HG02884 (cell line): ENCODE measurements around the gene LMTK2.
"Not testable (repeated sequence)": the region's sequence is repeated elsewhere in the genome, so short reads cannot be mapped to it uniquely, and the experiment has no call there.

Experiments
- ATAC-seq: cut with Tn5 transposase; IDR thresholded peaks from one replicate; pipeline ENCODE4 v1.9.1; 2021; ENCODE audit warnings: mild to moderate bottlenecking, moderate library complexity; ENCODE audit not compliant: unreplicated experiment

The LMTK2 gene

DNA sequence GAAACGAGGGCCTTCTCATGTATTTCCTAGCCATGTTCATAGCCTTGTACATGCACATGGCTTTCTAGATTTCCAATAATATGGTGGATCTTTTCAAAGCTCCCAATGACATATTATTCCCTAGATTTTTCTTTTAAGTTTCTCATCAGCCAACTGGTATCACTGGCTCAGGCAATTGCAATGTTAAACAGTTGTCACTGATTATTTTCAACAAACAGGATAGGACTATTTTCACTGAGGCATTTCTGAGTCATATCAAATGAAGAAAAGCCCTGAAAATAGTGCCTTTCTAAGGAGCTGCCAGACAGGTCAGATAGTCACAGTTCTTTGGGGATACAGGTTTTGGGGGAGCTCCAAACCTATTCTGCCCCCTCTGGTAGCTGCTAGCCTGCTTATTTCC is 4.5 kb upstream of the LMTK2 start:
- ATAC-seq: no peak

DNA sequence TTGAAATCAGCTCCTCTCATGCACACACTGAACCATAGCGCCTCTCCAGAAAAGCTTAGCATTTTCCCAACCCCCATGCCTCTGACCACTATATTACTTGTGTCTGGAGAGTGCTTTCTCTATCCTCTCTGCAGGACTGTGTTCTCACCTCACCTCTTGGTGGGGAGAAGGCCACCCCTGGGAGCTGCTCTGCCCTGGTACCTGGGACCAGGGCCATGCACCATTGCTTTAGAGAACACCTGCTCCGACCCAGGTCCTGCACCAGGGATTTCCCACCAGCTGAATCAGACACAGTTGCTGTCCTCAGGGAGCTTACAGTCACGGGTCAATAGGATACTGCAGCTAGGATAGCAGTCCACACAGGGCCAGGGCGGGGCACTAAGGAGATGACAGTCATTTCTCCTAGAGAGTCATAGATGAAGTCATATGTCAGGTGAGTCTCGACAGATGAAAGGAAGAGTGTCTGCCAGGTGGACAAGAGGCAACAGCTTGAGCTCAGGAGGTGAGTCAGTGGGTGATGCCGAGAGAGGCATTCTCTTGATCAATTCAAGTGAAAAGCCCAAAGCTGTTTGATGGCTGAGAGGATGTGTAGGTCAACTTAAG is 619 bp upstream of the LMTK2 start:
- peak; percentile 1 for ATAC-seq

DNA sequence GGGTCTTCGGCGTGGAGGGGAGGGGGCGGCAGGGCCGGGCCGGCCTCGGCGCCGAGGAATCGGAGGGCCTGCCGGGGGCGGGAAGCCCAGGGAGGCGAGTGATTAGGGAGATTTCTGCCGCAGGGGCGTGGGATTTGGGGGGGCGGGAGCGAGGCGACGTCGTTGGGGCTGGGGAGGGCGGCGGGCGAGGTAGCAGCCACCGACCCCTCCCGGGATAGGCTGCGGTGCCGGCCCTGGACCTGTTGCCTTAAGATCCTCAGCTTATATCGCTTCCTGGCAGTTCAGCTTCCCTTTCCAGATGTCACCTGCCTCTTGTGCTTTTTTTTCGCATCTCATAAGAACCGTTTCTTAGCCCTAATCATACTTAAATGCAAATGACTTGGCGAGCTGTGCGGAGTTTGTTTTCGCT is 655 bp downstream of the LMTK2 start:
- ATAC-seq: no peak

DNA sequence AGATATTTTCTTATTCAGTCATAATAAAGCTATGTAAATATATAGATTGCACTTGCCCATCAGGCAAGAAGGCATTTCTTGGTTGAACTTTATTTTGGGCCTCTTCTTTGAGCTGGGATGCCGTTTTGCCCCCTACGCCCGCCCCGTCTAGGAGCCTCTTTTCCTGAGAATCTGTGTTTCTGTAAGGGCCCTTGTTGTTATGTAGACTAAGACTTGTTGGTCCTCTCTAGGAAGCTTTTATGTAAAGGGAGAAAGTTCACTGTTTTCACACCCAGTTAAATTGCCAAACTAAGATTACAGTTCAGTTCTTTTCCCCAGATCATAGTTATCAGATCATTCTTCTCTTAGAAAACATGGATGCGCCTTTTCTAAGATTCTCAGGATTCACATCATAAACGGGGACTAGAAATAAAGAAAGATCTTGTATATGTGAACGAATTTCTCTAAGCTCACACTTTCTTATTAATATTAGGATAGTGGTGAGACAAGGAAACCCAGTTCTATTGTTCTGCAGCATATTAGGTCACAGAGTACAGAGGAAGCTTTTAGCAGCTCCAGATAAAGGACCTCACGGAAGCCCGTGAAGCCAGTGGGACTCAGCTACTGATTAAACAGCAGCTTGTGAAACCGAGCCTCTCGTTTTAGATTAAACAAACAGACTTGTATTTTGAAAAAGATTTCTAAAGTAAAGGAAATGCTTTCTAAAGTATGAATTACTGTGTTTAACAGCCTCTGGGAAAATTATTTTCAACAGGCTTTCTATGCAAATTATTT is 3.8 kb downstream of the LMTK2 start:
- ATAC-seq: no peak

DNA sequence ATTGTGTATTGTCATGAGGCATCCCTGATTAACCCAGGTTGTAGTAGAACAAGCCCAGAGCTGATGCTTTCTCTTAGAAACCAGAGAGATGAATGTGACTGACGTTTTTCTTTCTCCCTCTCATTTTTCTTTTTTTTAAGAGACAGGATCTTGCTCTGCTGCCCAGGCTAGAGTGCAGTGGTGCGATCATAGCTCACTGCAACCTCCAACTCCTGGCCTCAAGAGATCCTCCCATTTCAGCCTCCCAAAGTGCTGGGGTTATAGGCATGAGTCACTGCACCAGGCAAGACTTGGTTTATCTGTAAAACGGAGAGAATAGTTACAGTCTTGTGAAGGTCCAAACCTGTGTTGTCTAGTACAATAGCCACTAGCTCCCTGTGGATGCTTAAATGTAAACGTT is 5.4 kb downstream of the LMTK2 start:
- no peak for ATAC-seq

DNA sequence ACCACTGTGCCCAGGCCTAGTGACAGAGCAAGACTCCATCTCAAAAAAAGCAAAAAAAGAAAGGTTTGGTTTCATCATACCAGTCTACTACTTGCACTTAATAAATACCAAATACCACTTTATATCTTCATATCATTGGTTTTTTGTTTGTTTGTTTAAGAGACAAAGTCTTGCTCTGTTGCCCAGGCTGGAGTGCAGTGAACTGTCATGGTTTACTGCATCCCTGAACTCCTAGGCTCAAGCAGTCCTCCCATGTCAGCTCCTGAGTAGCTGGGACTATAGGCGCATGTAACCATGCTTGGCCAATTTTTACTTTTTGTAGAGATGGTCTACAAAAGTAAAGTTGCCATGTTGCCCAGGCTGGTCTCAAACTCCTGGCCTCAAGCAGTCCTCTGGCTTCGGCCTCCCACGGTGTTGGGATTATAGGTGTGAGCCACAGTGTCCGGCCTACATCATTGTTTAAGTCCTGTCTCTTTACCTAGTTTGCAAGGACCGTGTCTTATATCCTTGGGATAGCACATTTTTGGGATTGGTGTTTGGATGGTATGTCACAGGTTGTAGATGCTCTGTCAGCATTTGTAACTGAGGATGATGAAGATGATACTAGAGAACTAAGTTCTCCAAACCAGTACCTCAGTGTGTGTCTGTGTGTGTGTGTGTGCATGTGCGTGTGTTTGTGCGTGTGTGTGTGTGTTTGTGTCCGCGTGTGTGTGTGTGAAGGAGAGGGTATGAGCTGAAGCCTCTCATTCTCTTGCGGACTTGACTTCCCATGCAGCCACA is 9.3 kb downstream of the LMTK2 start:
- no peak for ATAC-seq

DNA sequence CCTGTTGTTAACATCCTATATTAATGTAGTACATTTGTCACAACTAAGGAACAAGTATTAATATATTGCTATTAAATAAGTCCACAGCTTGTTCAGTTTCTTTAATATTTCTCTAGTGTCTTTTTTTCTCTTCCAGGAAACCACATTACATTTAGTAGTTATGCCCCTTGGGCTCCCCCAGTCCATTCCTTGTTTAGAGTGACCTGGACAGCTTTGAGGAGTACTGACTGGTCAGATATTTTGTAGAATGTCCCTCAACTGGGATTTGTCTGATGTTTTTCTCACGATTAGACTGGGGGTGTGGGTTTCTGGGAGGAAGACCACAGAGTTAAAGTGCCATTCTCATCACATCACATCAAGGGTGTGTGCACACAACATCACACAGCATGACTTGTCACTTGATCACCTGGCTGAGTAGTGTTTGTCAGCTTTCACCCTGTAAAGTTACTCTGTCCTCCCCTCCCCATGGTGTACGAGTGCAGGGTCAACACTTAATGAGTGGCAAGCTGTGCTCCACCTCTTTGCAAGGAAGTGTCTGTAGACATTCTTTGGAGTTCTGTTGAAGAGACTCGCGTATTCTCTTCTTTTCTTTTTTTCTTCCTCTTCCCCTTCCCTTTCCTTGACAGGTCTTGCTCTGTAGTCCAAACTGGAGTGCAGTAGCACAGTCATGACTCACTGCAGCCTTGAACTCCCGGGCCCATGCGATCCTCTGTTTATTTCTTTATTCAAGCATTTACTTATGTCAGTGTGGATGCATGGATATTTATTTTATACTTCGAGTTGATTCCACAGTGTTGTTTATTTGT is 10.2 kb downstream of the LMTK2 start:
- ATAC-seq: no peak

DNA sequence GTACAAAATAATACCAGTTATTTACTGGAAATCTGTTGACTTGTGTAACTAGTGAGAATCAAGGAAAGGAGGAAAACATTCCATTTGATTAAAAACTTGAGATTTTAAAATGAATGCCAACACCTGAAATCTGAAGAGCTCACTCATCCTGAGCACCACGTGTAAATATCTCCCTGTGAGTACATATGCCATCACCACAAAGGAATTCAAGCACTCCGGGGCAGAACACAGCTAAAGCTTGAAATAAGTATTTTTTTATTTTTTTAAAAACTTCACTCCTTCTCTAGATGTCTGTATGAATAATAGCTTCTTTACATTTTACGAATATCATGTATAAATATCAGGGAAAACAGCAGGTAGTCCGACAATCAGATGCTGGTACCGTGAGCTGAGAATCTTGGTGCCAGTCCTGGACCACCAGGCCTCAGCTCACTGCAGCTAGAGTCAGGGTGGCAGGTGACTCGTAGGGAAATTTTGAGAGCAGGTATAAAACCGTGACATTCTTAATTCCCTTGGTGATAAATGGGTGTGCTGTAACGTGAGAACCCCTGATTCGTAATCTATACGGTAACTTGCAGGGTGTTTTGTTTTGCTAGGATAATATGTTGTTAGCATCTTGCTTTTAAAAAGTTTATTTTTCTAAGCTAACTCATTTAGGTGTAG is 12.7 kb downstream of the LMTK2 start:
- ATAC-seq: no peak

DNA sequence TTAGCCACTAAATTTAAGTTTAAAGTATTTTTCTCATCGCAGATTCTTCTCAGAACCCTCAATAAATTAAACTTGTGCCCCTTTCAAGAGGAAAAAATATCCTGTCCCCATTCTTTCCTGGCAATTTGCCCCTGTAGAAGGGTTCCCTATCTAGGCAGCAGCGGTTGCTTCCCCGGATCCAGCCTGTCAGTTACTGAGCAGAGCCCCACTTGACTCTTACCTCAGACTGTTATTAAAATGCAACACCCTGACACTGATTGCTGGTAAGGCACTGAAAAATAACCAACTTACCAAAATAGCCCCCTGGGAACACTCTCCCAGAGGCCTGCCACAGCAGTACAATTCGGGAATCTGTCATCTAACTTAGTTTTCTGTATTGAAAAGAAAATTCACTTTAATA is 13.9 kb downstream of the LMTK2 start:
- no peak for ATAC-seq

DNA sequence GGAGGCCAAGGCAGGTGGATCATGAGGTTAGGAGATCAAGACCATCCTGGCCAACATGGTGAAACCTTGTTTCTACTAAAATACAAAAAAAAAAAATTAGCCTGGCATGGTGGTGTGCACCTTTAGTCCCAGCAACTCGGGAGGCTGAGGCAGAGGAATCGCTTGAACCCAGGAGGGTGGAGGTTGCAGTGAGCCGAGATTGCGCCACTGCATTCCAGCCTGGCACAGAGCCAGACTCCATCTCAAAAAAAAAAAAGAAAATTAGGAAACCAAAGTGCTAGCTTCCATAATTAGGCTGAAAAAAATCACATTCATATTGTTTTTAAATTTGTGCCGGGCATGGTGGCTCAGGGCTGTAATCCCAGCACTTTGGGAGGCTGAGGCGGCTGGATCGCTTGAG is 14.7 kb downstream of the LMTK2 start:
- not testable (repeated sequence) for ATAC-seq

DNA sequence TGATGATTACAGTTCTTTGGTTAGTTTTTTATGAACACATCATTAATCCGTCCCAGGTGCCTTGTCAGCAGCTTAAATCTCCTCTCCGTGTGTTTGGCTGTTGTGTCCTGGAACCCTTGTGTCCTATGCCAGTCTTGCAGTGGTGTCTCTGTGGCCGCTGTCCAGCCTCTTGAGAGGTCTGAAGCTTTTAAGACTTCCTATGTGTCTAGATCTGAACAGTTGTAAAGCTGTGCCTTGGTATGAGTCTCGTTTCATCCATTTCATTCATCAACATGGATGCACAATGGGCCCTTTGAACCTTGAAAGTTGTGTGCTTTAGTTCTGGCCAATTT is 16.7 kb downstream of the LMTK2 start:
- no peak for ATAC-seq

DNA sequence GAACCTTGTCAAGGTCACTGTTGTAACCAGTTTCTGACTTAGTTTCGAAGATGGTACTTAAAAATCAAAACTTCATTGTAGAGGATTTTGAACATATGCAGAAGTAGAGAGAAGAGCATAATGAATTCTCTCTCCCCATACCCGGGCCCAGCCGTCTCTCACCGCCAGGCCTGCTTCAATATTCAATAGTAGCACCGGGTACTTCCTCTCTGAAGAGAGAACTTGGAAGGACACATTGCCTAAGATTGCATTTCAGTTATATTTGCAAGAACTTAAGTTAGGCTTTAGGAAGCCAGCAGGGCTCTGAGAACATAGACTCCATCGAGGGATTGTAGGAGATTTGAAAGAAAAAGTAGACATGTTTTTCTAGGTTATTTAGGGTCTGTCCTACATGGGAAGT is 19.1 kb downstream of the LMTK2 start:
- ATAC-seq: no peak

DNA sequence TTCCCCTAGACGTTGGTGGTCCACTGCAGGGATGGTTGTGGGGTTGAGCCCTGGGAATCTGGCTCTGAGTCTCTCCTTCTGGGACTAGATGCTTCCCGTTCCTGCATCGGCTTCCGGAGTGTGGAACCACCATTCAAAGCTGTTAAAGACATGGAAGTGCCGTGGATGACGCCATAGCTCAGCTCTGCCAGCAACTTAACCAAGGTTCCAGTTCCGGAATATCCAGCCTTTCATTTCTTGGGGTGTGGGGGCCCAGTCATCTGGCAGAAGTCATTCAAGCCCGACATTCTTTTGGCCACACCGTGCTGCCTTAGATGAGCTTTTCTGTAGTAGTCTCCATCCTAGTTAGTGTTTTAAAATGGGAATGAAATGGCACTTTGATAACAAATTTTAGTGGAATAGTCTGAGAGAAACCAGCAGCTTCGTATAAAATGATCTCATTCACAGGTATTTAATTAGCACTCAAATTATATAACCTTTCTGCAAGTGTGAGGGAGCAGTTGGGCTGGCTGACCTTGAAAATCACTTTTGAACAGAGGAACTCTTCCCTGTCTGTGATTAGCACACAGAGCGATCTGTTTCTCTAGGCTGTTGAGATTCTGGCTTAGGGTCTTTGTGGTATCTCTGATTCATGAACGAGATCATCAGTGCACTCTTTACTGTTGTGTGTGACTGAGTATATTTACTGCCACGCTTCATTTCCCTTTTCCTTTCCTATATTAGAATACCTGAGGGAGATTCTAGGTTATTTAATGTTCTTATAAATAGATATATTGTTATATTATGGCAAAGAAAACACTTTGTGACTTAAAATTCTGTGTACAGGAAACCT is 19.9 kb downstream of the LMTK2 start:
- ATAC-seq: no peak

DNA sequence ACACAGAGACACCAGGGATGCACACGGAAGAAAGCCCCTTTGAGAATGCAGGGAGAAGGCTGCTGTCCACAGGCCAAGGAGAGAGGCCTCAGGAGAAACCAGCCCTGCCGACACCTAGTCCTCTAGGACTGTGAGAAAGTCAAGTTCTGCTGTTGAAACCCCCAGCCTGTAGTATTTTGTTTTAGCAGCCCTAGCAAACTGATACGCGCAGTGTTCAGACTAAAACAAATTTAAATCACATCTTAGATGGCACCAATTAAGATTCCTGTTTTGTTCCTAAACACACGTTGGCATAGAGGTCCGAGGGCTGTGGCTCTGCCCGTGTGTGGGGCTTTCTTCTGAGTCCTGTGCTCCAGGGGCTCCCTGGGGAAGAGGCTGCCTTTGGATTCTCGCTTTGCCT is 21.7 kb downstream of the LMTK2 start:
- no peak for ATAC-seq

DNA sequence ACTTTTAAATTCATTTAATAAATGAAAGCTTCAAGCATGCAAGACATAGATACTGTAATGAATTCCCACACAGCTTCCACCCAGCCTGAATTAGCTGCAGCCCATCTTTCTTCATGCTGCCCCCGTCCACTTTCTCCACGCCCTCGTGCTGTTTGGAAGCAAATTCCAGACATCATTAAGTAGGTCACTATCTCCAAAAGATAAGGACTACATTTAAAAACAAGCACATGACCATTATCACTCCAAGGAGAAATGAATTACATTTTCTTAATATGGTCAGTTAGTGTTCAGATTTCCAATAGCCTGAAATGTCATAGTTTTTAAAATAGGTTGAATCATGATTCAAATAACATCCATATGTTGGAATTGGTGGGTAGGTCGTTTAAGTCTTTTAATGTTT is 24.3 kb downstream of the LMTK2 start:
- ATAC-seq: no peak

DNA sequence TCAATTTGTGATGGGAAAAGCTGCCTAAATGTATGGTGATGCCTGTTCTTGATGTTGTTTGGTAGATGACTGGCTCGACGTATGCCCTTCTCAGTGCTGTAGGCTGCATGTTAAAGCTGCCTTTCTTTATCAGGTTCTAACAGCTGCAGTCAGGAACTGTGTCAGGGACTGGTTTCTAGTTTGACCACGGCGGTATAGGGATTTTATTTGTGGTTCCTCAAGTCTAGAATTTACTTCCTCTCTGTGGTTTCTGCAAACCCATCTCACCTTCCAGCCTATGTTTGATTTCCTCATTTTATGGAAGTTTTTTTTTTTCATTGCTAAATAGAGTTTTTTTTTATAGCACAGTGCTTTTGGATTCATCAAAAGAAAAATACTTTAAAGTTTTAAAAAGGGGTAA is 26.5 kb downstream of the LMTK2 start:
- peak; percentile 71 for ATAC-seq

DNA sequence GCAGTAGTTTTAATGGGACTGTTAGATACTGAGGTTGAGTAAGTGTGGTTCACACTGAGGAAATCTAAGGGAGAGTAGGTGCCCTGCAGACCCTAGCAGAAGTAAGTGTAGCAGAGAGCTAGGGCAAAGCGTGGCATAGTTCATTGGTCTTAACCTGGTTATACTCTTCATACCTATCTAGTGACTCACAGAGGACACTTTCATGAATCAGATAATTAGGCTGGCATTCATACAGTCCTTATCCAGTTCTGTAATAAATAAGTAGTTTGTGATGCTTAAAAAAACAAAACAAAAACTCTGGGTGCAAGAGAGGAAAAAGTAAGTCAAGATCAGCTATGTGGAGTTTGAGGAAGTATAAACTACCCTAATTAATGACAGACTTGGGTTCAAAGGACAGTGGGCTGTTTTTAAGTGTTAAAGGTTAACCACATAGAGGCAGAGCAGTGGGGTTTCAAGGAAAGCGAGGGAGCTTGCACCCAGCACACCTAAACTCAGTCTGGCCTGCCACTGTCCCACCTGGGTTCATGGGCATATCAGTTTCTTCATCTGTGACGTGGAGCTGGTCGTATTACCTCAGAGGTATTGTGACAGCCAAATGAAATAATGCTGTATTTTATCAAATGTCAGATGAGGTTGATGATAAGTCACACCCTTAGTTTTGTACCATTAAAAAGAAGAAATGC is 27.1 kb downstream of the LMTK2 start:
- ATAC-seq: no peak

DNA sequence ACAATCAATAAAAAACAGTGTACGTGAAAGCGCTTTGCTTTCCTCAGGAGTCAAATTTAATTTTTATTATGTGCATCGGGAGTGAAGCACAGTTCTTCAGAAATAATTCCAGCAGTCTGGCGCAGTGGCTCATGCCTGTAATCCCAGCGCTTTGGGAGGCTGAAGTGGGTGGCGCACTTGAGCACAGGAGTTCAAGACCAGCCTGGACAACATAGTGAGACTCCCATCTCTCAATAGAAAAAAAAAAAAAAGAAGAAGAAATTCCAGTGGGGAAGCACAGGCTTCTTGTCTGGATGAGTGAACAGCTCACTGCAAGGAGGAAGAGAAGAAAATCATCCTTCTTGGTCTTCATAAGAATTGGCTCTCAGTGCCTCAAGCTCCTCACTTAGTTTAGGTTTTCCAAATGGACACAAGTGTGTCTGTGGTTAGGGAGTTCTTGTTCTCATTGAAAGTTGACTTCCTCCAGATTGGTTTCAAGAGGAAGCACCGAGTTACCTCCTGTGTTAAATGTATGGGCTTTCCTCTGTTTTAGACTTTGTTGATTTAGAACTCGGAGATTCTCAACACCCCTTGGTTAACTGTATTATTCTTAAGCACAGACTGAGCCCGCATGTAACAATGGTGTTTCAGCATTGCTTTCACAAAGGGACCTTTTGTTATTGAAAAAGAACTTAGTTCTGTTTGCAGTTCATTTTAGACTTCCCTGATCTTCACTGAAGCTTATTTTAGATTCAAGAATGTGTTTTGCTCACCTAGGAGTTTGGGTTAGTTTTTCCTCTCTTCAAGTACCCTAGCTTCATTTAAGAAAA is 28.0 kb downstream of the LMTK2 start:
- no peak for ATAC-seq

DNA sequence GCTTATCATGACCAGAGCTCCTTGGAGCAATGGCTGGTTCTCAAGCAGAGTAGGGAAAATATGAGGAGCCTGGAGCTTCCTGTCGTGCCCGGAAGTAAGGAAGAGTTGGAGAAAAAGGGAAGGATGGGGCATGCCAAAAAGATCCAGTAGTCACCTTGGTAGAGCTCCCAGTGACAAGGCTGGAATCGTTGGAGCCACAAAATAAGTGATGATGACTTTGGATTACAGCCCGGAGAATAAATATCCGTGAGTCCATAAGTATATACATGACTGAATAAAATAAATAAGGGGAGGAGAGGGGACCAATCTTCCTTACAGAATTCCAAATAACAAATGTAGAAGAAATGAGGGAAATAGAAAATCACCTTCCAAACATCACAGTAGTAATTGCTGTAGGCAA is 29.3 kb downstream of the LMTK2 start:
- no peak for ATAC-seq
